ENCODE data around the gene PKNOX2.

DNA sequence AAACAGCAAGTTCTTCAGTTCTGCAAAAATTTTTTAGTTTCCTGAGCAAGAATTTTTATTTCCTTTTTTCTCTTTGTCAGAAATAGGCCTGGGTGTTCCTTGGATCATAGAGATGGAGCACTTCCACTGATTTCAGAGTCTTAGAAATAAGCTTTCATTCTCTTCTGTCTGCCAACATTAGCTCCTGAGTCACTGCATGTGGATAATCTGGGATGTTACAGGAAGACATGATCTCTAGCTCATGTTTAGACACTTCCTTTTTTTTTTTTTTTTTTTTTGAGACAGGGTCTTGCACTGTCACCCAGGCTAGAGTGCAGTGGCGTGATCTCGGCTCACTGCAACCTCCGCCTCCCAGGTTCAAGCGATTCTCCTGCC is 39.9 kb upstream of the PKNOX2 start:
- TF ChIP-seq CTCF (IDR thresholded peaks at IDR 0.05; ENCODE audit: low read length) (no peak), EZH2 (optimal IDR thresholded peaks at IDR 0.05; ENCODE audit: low read depth, low read length) (no peak)
